Measurements from ENCODE around the gene RAB39A.

DNA sequence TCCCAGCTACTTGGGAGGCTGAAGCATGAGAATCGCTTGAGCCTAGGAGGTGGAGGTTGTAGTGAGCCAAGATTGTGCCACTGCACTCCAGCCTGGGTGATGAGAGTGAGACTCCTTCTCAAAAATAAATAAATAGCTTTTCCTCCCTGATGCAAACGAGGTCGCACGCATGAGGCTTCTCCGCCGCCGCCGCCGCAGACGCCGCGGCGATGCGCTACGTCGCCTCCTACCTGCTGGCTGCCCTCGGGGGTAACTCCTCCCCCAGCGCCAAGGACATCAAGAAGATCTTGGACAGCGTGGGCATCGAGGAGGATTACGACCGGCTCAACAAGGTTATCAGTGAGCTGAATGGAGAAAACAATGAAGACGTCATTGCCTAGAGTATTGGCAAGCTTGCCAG lies 20.0 kb upstream of the RAB39A start:
- TF ChIP-seq CTCF (conservative IDR thresholded peaks at IDR 0.05) (no peak), ZFX (IDR thresholded peaks at IDR 0.05) (no peak)

Measured in C4-2B (cell line).